Activated T-helper 1 cell treated with anti-CD3 and anti-CD28 coated beads, Interleukin-12 subunit alpha, Interleukin-12 subunit beta, Interleukin-2, Interleukin-4 antibody, amounts not matched to agents 30 ng/mL and 10 ng/mL and 1 ng/mL, durations not matched to agents 14 hours and 24 hours and 36 hours (primary cell): ENCODE results near the gene GANC. TPM values are rescaled to one million over a fixed set of nuclear protein-coding genes. Genes with fewer than 3 reads are reported as not detected.

ENCODE experiments used
- DNase-seq: peaks from one replicate; pipeline ENCODE4 v3.0.0; 2021; ENCODE audit warnings: low spot score
- H3K27ac Mint-ChIP-seq: one replicate; pipeline ENCODE4 v1.8.0; 2021; ENCODE audit warnings: mild to moderate bottlenecking, mixed read lengths
- H3K27me3 Mint-ChIP-seq: one replicate; pipeline ENCODE4 v1.8.0; 2022; ENCODE audit warnings: mild to moderate bottlenecking, moderate library complexity, mixed read lengths; ENCODE audit not compliant: insufficient read depth
- H3K36me3 Mint-ChIP-seq: one replicate; pipeline ENCODE4 v1.8.0; 2021; ENCODE audit warnings: low read depth, mixed read lengths
- H3K4me1 Mint-ChIP-seq: one replicate; pipeline ENCODE4 v1.8.0; 2021; ENCODE audit warnings: low read depth, mixed read lengths
- H3K4me3 Mint-ChIP-seq: one replicate; pipeline ENCODE4 v1.8.0; 2021; ENCODE audit warnings: mild to moderate bottlenecking, moderate library complexity, mixed read lengths
- H3K9me3 Mint-ChIP-seq: one replicate; pipeline ENCODE4 v1.8.0; 2021; ENCODE audit warnings: mixed read lengths
- intact Hi-C: fragments of 100-400 bp; cut with micrococcal nuclease; formaldehyde crosslinking; loops from one replicate; pipeline ENCODE4 v1.15.1; 2024
- total RNA-seq: library from RNA; stranded (reverse); gene quantifications from 2 replicates; pipeline ENCODE4 v1.2.3, GENCODE V29; 2022

The GANC gene
- total RNA-seq, 1 donor from 2014 or later: 15.2 TPM

- Mint-ChIP-seq H3K4me1 (peaks cover 11% of the 10 kb centered on the region), H3K36me3 (no peaks in the 10 kb centered on the region), H3K4me3 (no peak overlapping the region), H3K9me3 (no peaks in the 10 kb centered on the region), H3K27me3 (no peaks in the 10 kb centered on the region), H3K27ac (no peak overlapping the region)
- DNase-seq: no peak
- intact Hi-C loops: no loop called here
Measured at GRCh38 chr15:42403389-42403788, 130.4 kb downstream of the GANC start.

DNA sequence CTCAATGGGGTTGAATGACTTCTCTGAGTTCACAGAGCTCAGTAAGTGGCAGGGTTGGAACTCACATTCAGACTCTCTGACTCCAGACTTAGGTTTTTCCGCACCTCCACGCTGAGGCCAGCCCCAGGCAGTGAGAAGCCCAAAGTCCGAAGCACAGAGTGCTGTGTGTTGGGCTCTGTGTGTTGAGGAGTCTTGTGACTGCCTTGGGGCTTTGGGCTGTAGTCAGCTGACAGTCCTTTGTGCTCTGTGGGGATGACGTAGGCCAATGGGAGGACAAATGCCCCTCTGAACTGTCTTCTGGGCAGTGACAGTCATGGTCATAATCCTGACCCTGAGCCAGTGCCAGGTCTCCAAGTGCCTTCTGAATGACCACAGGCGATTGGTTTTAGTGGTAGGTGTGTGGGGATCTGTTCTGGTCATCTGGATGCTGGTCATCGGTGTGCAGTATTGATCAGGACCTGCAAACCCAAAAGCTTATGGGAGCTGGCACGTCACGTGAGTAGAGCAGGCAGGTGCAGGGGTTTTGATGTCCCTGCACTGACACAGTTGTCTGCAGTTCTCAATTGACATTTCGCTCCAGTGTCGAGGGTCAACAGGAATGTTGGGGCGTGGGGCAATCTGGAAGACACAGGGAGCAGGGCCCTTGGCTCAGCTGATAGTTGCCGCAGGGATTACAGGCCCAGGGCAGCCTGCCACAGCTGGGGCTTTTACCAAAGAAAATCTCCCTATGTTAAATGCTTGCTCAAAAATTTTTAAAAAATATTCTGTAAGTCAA, 131.6 kb downstream of the GANC start:
- Mint-ChIP-seq H3K9me3 (no peaks in the 10 kb centered on the region), H3K27ac (peak overlapping the region; percentile 8), H3K4me3 (no peak overlapping the region), H3K27me3 (no peaks in the 10 kb centered on the region), H3K36me3 (no peaks in the 10 kb centered on the region), H3K4me1 (peaks cover 11% of the 10 kb centered on the region)
- intact Hi-C loops: no loop called here
- DNase-seq: no peak

DNA sequence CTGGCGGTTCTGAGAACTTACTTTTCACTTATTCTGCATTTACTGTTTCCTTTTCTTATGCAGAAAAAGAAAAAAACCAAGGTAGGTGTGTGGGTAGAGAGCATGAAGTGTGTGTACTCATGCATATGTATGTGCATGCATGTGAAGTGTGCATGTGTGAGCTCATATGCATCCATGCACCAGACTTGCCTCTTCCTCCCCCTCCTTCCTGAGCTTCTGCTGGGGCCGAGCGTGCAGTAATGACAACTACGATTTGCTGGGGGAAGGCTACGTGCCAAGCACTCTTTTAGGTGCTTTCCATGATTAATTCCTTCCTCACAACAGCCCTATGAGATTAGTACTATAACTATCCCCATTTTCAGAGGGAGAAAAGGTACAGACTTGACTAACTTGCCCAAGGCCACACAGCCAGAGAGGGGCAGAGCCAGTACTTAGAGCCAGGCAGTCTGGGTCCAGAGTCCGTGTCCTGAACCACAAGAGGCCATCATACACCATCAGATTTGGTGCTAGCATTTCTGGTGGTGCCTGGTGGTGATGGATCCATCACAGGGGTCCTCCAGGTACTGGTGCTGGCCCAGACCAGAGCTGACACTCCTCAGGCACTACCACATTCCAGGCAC, 133.0 kb downstream of the GANC start:
- Mint-ChIP-seq H3K9me3 (no peaks in the 10 kb centered on the region), H3K36me3 (no peaks in the 10 kb centered on the region), H3K4me3 (no peak overlapping the region), H3K27me3 (no peaks in the 10 kb centered on the region), H3K27ac (no peak overlapping the region), H3K4me1 (peaks cover 11% of the 10 kb centered on the region)
- intact Hi-C loops: no loop called here
- DNase-seq: no peak

Other genes starting within 250 kb of the GANC start
- not detected in 2 replicates for gene PLA2G4D, start 178.6 kb upstream of the GANC start, total RNA-seq
- gene PLA2G4F, start 116.6 kb upstream of the GANC start, total RNA-seq: not detected in 2 replicates
- 63.8 and 66.0 TPM in 2 replicates for gene VPS39, start 64.9 kb upstream of the GANC start, total RNA-seq
- 42.3 and 46.2 TPM in 2 replicates for gene TMEM87A, start 232 bp downstream of the GANC start, total RNA-seq
- gene CAPN3, start 86.3 kb downstream of the GANC start, total RNA-seq: 1.5 and 1.6 TPM in 2 replicates
- gene ZNF106, start 217.9 kb downstream of the GANC start, total RNA-seq: 62.8 and 63.9 TPM in 2 replicates
- 73.8 and 87.5 TPM in 2 replicates for gene SNAP23, start 222.4 kb downstream of the GANC start, total RNA-seq